Chondrocyte (in vitro differentiated cells): ENCODE measurements around the gene OR4K14. TPM values are rescaled to one million over a fixed set of nuclear protein-coding genes. Genes with fewer than 3 reads are reported as not detected.

ENCODE experiments used
- DNase-seq: peaks from one replicate; pipeline ENCODE4 v3.0.0; 2021; ENCODE audit warnings: mixed read lengths, low spot score
- H3K27ac Mint-ChIP-seq: one replicate; pipeline ENCODE4 v1.8.0; 2021; ENCODE audit warnings: mild to moderate bottlenecking, moderate library complexity, mixed read lengths; ENCODE audit not compliant: unreplicated experiment
- H3K27me3 Mint-ChIP-seq: 2 replicates; pipeline ENCODE4 v1.8.0; 2021; ENCODE audit warnings: low read depth, mixed read lengths
- H3K36me3 Mint-ChIP-seq: 2 replicates; pipeline ENCODE4 v1.8.0; 2021; ENCODE audit warnings: low read depth, mixed read lengths
- H3K4me1 Mint-ChIP-seq: 2 replicates; pipeline ENCODE4 v1.8.0; 2021; ENCODE audit warnings: low read depth, mild to moderate bottlenecking, mixed read lengths
- H3K4me3 Mint-ChIP-seq: one replicate; pipeline ENCODE4 v1.8.0; 2021; ENCODE audit warnings: mild to moderate bottlenecking, moderate library complexity, mixed read lengths; ENCODE audit not compliant: unreplicated experiment
- H3K9me3 Mint-ChIP-seq: 2 replicates; pipeline ENCODE4 v1.8.0; 2021; ENCODE audit warnings: low read depth, mixed read lengths
- CTCF ChIP-seq: fragments of 200-600 bp; sonication (generic); IDR thresholded peaks from 2 replicates; pipeline ENCODE4 v1.5.0; 2021; ENCODE audit warnings: antibody characterized with exemption, mild to moderate bottlenecking, moderate library complexity
- total RNA-seq: library from RNA; stranded (reverse); gene quantifications from 3 replicates; pipeline ENCODE4 v1.2.1, GENCODE V29; 2021

OR4K14 gene
- total RNA-seq, 1 donor from 2014 or later, result not detected

- no peaks in the 10 kb centered on the region for H3K27me3 Mint-ChIP-seq
- DNase-seq, result no peak
- no peak for TF ChIP-seq CTCF
- H3K36me3 Mint-ChIP-seq, result no peaks in the 10 kb centered on the region
- H3K9me3 Mint-ChIP-seq, result peaks cover 38% of the 10 kb centered on the region
- H3K27ac Mint-ChIP-seq, result no peak overlapping the region
- H3K4me1 Mint-ChIP-seq, result no peaks in the 10 kb centered on the region
- H3K4me3 Mint-ChIP-seq, result no peak overlapping the region
These were observed 16.3 kb upstream of the OR4K14 start for GRCh38 chr14:20035449-20035848.

- no peaks in the 10 kb centered on the region for H3K27me3 Mint-ChIP-seq
- no peak for DNase-seq
- no peaks in the 10 kb centered on the region for H3K36me3 Mint-ChIP-seq
- H3K27ac Mint-ChIP-seq, result no peak overlapping the region
- peaks cover 52% of the 10 kb centered on the region for H3K9me3 Mint-ChIP-seq
- H3K4me3 Mint-ChIP-seq, result no peak overlapping the region
- no peak for TF ChIP-seq CTCF
- no peaks in the 10 kb centered on the region for H3K4me1 Mint-ChIP-seq
These were observed 12.0 kb upstream of the OR4K14 start for GRCh38 chr14:20031058-20031457.

- Mint-ChIP-seq H3K4me3 (no peak overlapping the region), H3K27me3 (no peaks in the 10 kb centered on the region), H3K36me3 (no peaks in the 10 kb centered on the region), H3K4me1 (no peaks in the 10 kb centered on the region), H3K27ac (no peak overlapping the region), H3K9me3 (peaks cover 44% of the 10 kb centered on the region)
- no peak for DNase-seq
- no peak for TF ChIP-seq CTCF
These were observed 11.0 kb downstream of the OR4K14 start for GRCh38 chr14:20008156-20008555.

- Mint-ChIP-seq H3K9me3 (peaks cover 35% of the 10 kb centered on the region), H3K4me1 (no peaks in the 10 kb centered on the region), H3K4me3 (no peak overlapping the region), H3K36me3 (no peaks in the 10 kb centered on the region), H3K27ac (no peak overlapping the region), H3K27me3 (no peaks in the 10 kb centered on the region)
- no peak for DNase-seq
- no peak for TF ChIP-seq CTCF
These were observed 16.8 kb downstream of the OR4K14 start for GRCh38 chr14:20002319-20002718.

- no peaks in the 10 kb centered on the region for H3K36me3 Mint-ChIP-seq
- H3K27me3 Mint-ChIP-seq, result no peaks in the 10 kb centered on the region
- H3K27ac Mint-ChIP-seq, result no peak within 1 kb of the TSS
- H3K4me3 Mint-ChIP-seq, result no peak within 1 kb of the TSS
- TF ChIP-seq CTCF, result no peak
- H3K9me3 Mint-ChIP-seq, result peaks cover 35% of the 10 kb centered on the region
- no peaks in the 10 kb centered on the region for H3K4me1 Mint-ChIP-seq
- DNase-seq, result no peak
These were observed 17.2 kb downstream of the OR4K14 start, which contains the start of gene OR4Q2 for GRCh38 chr14:20001863-20002262. Gene OR4Q2, plus strand, starts transcription at chr14:20002163.
